GM12873 (cell line): Measurements from ENCODE around the gene ME3.

Experiments used
- CTCF ChIP-seq: IDR thresholded peaks from 2 replicates; pipeline ENCODE4 v1.5.1; 2012; ENCODE audit warnings: low read depth, mild to moderate bottlenecking, moderate library complexity, low read length, control low read depth; ENCODE audit not compliant: insufficient read depth; ENCODE audit errors: missing control alignments

The ME3 gene

GRCh38 chr11:86524620-86525352, 147.6 kb downstream of the ME3 start:
- no peak for TF ChIP-seq CTCF

DNA sequence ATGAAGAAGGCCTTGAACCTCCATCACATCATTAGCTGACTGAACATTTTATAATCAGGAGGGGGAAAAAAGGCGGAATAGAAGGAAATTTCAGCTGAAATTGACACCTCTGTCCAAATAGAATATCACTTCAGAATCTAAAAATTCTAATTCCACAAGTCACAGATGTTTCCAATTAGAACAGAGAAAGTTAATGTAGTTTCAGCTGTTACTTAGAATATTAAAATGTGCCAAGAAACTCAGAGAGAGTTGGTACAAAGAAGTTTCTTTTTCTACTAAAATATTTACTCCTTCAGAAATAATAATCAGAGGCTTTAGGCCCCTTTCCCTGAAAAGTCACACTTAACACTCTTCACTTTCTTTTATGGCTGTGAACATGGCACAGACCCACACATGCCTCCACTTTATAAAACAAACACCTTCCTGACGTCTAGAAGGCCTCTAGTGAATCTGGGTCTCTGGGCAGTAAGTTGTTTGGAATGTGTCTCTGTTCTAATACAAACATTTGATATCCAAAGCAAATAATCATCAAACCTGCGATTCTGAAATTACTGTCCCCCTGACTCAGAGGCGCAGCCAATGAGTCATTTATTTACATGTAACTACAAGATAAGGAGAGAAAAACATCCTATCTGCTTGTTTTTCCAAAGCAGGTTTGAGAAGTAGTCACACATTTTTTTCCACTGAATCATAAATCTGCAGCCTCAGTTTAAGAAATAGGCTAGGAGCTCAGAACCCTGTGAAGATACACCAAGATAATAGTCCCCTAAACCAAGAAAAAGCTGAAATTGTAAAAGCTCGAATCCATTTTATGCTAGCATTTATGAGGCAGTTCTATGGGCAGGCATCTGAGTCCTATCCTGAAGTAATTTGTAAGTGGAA, 148.4 kb downstream of the ME3 start:
- TF ChIP-seq CTCF, result no peak

DNA sequence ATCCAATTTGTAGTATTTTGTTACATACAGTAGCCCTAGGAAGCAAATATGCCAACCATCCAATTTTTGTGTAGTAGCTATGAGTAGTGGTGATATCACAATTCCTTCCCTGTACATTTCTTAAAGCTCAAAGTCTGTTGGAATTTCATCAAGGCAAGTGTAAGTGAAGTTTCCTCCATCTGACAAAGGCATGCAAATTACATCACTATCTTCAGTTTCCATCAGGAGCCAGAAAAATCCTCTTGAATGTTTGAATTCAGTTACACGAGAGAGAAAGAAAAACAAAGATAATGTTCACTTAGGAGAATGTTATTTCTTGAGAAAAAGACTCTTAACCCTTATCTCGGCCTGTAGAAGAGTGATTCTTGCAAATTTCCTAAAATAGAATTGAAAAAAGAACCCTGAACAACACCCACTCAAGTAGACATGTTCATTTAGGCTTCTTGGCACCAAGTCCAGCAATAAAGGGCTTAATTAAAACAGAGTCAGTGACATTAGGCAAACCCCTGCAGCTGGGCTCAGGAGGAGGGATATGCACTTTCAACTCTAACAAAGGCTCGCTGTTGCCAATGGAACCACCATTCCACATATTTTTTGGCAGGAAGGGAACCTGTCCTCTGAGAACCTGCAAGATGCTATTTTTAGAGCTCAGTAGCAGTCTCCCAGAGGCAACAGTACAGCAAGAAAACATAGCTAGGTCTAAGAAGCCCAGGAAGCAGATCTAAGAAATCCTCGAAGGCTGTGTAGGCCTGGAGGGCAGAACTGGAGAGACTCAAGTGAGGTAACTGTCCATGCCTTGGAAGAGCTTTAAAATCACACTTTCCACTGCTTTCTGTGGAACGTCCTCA, 153.1 kb downstream of the ME3 start:
- no peak for TF ChIP-seq CTCF

GRCh38 chr11:86518211-86518610, 154.2 kb downstream of the ME3 start:
- no peak for TF ChIP-seq CTCF

GRCh38 chr11:86517557-86517956, 154.9 kb downstream of the ME3 start:
- no peak for TF ChIP-seq CTCF

DNA sequence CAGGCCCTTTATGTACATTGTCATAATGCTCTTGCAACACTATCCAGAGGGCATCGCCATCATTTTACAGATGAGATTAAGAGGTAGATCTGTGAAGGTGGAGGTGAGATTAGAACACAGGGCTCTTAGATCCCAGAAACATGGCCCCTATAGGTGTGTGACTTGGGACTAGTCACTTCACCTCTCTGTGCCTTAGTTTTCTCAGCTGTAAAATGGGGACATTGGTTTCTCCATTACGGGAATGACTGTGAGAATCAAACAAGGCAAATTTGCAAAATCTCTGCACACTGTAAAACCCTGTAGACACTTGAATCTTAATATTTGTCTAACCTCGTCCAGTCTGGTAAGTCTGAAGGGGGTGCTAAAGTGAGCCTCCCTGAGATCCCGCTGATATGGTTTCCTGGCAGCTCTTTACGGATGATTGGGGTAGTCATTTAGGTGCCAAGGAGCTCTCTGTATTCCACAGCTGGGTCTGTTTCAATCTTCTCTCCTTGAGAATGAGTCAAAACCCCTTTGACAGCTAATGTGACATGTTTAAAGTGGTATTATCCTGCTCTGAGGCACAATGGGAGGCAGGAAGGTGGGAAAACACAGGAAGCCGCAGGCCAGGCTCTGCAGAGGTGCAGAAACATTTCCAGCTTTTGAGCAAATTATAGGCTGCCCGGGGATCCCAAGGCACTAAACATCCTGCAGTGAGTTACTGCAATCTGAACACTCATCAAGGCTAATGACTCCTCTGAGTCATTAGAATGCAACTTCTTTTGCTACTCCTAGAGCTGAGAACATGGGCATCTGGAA, 156.9 kb downstream of the ME3 start:
- TF ChIP-seq CTCF, result no peak
